Measurements from ENCODE around the gene MSH5. TPM values are rescaled to one million over a fixed set of nuclear protein-coding genes. Genes with fewer than 3 reads are reported as not detected.

Gene MSH5
- total and polyA plus RNA-seq, 2 of the 13 experiments (the other 11 are each of a cell fraction or from before 2014, with no cell fraction given), result 10.2 to 38.7 TPM

- TF ChIP-seq SIN3A (IDR thresholded peaks at IDR 0.05; ENCODE audit: borderline replicate concordance, low read depth, low read length) (peak; percentile 89; the same call in 1 of the 2 replicates), SETDB1 (CRISPR knock-in tag; IDR thresholded peaks at IDR 0.05; ENCODE audit: borderline replicate concordance) (no peak), ZNF230 (CRISPR knock-in tag; IDR thresholded peaks at IDR 0.05) (0 out of 2 replicates have a peak, but pooled peaks have one; percentile 32), REPIN1 (CRISPR knock-in tag; IDR thresholded peaks at IDR 0.05; ENCODE audit: borderline replicate concordance, low read depth) (no peak; the same call in 1 of the 2 replicates), RAD21 (CRISPR knock-in tag; IDR thresholded peaks at IDR 0.05) (peak; percentile 97), DDIT3 (CRISPR knock-in tag; IDR thresholded peaks at IDR 0.05) (no peak), ZNF7 (CRISPR knock-in tag; IDR thresholded peaks at IDR 0.05) (no peak), PHF21A (CRISPR knock-in tag; IDR thresholded peaks at IDR 0.05) (peak; percentile 82), PTBP1 (IDR thresholded peaks at IDR 0.05; ENCODE audit: low read depth, low read length, poor library complexity, severe bottlenecking) (no peak), ZNF569 (CRISPR knock-in tag; IDR thresholded peaks at IDR 0.05; ENCODE audit: borderline replicate concordance) (no peak), ZNF672 (CRISPR knock-in tag; IDR thresholded peaks at IDR 0.05) (peak; percentile 87; the same call in 1 of the 2 replicates), TCF7L2 (IDR thresholded peaks at IDR 0.05; ENCODE audit: low read depth, low read length) (no peak), DR1 (CRISPR knock-in tag; IDR thresholded peaks at IDR 0.05) (peak; percentile 71; the same call in 1 of the 2 replicates), ATF4 (CRISPR knock-in tag; IDR thresholded peaks at IDR 0.05) (no peak; a peak in 1 of 4 replicates), TMF1 (CRISPR knock-in tag; IDR thresholded peaks at IDR 0.05; ENCODE audit: low read depth) (no peak), IRF1 (CRISPR knock-in tag; IDR thresholded peaks at IDR 0.05; ENCODE audit: low read depth) (no peak), ZNF513 (CRISPR knock-in tag; conservative IDR thresholded peaks at IDR 0.05) (no peak), RFX5 (IDR thresholded peaks at IDR 0.05; ENCODE audit: low read depth, low read length) (no peak), TBX2 (CRISPR knock-in tag; IDR thresholded peaks at IDR 0.05; ENCODE audit: borderline replicate concordance) (peak; percentile 80), RXRA (CRISPR knock-in tag; IDR thresholded peaks at IDR 0.05) (peak; percentile 83), MAZ (IDR thresholded peaks at IDR 0.05; ENCODE audit: borderline replicate concordance, low read depth, low read length) (peak; percentile 85), MAZ (CRISPR knock-in tag; IDR thresholded peaks at IDR 0.05; ENCODE audit: low read depth) (peak; percentile 99), ZNF576 (CRISPR knock-in tag; IDR thresholded peaks at IDR 0.05) (peak; percentile 98), ATF5 (CRISPR knock-in tag; IDR thresholded peaks at IDR 0.05; ENCODE audit: low read depth) (no peak)
Observed at GRCh38 chr6:31795616-31796298, 56.0 kb downstream of the MSH5 start, which contains the start of gene VARS1 (continued).

Measured in HepG2 (cell line).